Mesothelial cell of epicardium (in vitro differentiated cells): ENCODE measurements around the gene PXMP4. TPM values are rescaled to one million over a fixed set of nuclear protein-coding genes. Genes with fewer than 3 reads are reported as not detected.

ENCODE experiments used
- DNase-seq, 2 experiments: peaks; one replicate each; pipeline ENCODE4 v3.0.0; 2021; ENCODE audit warnings: low spot score in 2 of 2; ENCODE audit not compliant: unreplicated experiment in 2 of 2
- H3K27ac Mint-ChIP-seq: 2 replicates; pipeline ENCODE4 v1.8.0; 2021; ENCODE audit warnings: mixed read lengths
- H3K27me3 Mint-ChIP-seq: 2 replicates; pipeline ENCODE4 v1.8.0; 2021; ENCODE audit warnings: low read depth, mixed read lengths
- H3K36me3 Mint-ChIP-seq: 2 replicates; pipeline ENCODE4 v1.8.0; 2021; ENCODE audit warnings: mixed read lengths
- H3K4me1 Mint-ChIP-seq: 2 replicates; pipeline ENCODE4 v1.8.0; 2021; ENCODE audit warnings: mixed read lengths
- H3K4me3 Mint-ChIP-seq: 2 replicates; pipeline ENCODE4 v1.8.0; 2021; ENCODE audit warnings: mild to moderate bottlenecking, moderate library complexity, mixed read lengths
- H3K9me3 Mint-ChIP-seq: 2 replicates; pipeline ENCODE4 v1.8.0; 2021; ENCODE audit warnings: mixed read lengths
- total RNA-seq: library from RNA; stranded (reverse); gene quantifications from 3 replicates; pipeline ENCODE4 v1.2.1, GENCODE V29; 2021
- TF ChIP-seq, protein P1 (sequence below): fragments of 200-600 bp; sonication (generic); IDR thresholded peaks from one replicate; pipeline ENCODE4 v1.5.0; 2021; ENCODE audit warnings: antibody characterized with exemption; ENCODE audit not compliant: unreplicated experiment

Gene PXMP4
- total RNA-seq, 1 donor from 2014 or later = 7.5 TPM

DNA sequence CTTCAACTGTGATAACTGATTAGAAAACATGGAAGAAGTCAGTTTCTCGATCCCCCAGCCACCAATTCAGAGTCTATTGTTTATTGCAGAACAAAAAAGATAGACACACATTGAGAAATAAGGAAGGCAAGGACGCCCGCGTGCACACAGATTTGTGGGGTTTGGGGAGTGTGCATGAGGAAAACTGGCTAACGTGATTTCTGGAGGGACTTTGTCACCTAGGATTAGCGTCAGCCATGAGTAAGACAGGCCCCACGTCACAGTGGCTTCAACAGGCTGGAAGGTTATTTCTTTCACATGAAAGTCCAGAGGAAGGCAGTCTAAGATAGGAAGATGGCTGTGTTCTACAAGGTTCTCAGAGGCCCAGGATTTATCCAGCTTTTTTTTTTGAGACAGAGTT, 19.4 kb upstream of the PXMP4 start:
- H3K27ac Mint-ChIP-seq = no peak overlapping the region
- H3K4me3 Mint-ChIP-seq = no peak overlapping the region
- TF ChIP-seq, protein P1, sequence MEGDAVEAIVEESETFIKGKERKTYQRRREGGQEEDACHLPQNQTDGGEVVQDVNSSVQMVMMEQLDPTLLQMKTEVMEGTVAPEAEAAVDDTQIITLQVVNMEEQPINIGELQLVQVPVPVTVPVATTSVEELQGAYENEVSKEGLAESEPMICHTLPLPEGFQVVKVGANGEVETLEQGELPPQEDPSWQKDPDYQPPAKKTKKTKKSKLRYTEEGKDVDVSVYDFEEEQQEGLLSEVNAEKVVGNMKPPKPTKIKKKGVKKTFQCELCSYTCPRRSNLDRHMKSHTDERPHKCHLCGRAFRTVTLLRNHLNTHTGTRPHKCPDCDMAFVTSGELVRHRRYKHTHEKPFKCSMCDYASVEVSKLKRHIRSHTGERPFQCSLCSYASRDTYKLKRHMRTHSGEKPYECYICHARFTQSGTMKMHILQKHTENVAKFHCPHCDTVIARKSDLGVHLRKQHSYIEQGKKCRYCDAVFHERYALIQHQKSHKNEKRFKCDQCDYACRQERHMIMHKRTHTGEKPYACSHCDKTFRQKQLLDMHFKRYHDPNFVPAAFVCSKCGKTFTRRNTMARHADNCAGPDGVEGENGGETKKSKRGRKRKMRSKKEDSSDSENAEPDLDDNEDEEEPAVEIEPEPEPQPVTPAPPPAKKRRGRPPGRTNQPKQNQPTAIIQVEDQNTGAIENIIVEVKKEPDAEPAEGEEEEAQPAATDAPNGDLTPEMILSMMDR = no peak
- H3K36me3 Mint-ChIP-seq = peaks cover 19% of the 10 kb centered on the region
- no peak for DNase-seq
- H3K4me1 Mint-ChIP-seq = no peaks in the 10 kb centered on the region
- peaks cover 21% of the 10 kb centered on the region for H3K9me3 Mint-ChIP-seq
- no peaks in the 10 kb centered on the region for H3K27me3 Mint-ChIP-seq

DNA sequence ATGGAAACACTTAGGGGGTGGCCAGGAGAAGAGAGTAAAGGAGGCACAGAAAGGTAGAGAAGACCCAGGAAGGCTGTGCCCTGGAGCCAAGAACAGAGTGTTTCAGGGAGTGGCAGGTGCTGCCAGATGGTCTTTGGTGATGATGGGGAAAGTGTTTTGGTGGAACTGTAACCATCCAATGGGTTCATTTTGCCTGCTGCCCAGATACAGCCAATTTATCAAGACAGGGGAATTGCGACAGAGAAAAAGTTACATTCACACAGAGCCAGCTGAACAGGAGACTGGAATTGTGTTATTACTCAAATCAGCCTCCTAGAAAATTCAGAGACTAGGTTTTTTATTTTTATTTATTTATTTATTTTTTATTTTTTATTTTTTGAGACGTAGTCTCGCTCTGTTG, 16.9 kb upstream of the PXMP4 start:
- no peak for DNase-seq
- H3K4me3 Mint-ChIP-seq = no peak overlapping the region
- H3K4me1 Mint-ChIP-seq = peaks cover 18% of the 10 kb centered on the region

DNA sequence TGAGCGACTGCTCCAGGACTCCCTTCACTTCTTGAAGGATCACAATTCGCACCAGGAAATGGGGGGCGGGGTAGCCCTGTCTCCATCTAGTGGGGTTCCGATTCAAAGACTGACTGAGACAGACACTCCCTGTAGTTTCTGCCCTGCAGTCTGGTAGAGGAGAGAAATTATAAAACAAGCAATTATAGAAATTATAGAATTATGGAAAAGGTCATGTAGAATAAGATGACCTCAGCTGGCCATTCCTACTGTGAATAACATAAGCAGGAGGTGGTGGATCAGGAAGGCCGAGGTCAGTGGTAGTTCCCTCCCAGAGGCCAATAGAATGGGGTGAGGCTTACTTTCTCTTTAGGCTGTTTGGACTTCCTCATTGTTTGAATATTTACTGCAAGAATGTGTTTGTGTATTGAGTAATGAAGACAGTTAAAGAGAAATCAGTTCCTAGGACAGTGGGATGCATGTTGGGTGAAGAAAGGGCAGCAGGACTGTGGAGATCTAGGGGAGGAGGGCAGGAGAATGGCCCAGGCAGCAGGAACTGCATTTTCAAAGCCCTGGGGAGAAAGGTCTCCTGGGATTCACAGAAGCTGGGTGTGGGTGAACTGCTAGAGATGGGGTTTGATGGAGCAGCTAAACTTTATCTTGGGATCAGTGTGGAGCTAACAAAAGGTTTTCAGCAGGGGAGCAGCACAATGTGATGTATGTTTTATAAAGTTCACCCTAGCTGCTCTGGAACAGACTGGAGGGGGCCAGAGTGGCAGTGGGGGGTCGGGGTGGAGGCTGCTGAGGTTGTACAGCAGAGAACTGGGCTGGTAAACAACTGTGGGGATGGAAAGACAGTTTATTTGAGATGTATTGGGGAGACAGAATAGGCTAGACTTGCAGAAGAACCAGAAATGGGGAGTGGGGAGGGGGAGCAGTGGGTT, 13.8 kb upstream of the PXMP4 start:
- peaks cover 32% of the 10 kb centered on the region for H3K4me1 Mint-ChIP-seq
- peak overlapping the region; percentile 92 for H3K27ac Mint-ChIP-seq
- H3K27me3 Mint-ChIP-seq = no peaks in the 10 kb centered on the region

More for the DNA sequence above, 16.9 kb upstream of the PXMP4 start:
- TF ChIP-seq, protein P1 = no peak
- Mint-ChIP-seq H3K36me3 (peaks cover 19% of the 10 kb centered on the region), H3K27me3 (no peaks in the 10 kb centered on the region), H3K27ac (no peak overlapping the region), H3K9me3 (peaks cover 21% of the 10 kb centered on the region)

DNA sequence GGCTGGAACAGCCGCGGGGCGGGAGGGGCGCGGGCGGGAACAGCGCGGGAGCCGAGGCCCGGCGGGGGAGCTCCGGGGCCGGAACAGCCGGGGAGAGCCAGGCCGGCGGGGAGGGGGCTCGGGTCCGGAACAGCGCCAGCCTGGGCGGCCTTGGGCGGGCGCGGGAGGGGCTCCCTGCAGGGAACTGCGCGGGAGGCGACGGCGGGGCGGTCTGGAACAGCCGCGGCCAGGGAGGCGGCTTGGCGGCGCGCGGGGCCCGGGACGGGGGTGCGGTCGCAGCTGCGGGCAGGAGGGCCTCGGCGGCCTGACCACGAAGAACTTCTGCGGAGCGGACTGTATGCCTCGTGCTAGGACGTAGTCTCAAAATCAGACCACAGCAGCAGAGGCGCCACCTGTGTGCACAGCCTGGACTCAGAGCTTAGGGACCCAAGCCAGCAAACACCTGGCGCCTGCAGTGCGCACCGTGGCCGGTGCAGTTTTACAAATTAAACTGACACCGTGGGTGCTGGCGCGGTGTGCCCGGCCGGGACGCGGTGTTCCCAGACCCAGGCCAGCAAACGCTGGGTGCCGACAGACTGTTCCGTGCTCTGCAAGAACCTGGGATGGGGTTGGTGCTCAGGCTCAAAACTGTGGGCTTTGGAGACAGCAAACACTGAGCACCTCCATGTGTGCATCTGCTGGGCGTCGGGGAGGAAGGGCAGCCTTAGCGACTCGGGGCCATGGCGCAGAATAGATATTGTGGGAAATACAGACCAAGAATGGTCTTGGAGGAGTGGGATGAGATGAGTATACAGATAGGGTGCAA, 12.3 kb upstream of the PXMP4 start:
- TF ChIP-seq, protein P1 = no peak
- Mint-ChIP-seq H3K9me3 (peaks cover 15% of the 10 kb centered on the region), H3K27ac (peak overlapping the region; percentile 92), H3K4me1 (peaks cover 41% of the 10 kb centered on the region), H3K27me3 (no peaks in the 10 kb centered on the region), H3K36me3 (peaks cover 14% of the 10 kb centered on the region), H3K4me3 (peak overlapping the region; percentile 68)
- peak in 1 of 2 experiments; percentile 90 for DNase-seq

More for the DNA sequence above, 13.8 kb upstream of the PXMP4 start:
- TF ChIP-seq, protein P1 = no peak
- peak overlapping the region; percentile 68 for H3K4me3 Mint-ChIP-seq
- peaks cover 21% of the 10 kb centered on the region for H3K9me3 Mint-ChIP-seq
- DNase-seq = no peak
- H3K36me3 Mint-ChIP-seq = peaks cover 19% of the 10 kb centered on the region

DNA sequence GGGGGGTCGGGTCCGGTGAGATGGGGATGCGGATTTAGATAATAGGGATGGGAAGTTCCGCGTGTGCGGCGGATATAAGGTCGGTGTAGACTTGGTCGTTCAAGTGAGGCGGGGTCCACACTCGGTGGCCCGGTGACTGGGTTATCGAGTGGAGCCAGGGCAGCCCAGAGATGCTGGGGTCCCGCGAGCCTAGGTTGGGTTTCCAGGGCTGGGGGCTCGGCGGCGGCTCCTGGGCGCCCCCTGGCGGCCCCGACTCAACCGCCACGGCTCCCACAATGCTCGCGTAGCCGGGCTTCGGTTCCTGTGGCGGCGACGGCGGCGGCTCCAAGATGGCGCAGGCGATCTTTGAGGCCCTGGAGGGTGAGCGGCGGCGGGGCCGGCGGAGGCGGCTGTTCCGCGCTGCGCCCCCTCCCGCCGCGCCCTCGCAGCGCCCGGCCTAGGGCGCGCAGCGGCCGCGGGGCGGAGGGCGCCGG, 11.6 kb upstream of the PXMP4 start, which contains the start of gene ZNF341:
Gene ZNF341, plus strand, starts transcription at position 304 of the 473 bp plus-strand sequence. Its CDS starts 26 bp downstream, at position 330.
- TF ChIP-seq, protein P1 = peak; percentile 80
- H3K27ac Mint-ChIP-seq = peak within 1 kb of the TSS; percentile 92

More for the DNA sequence above, 11.6 kb upstream of the PXMP4 start, which contains the start of gene ZNF341:
- Mint-ChIP-seq H3K9me3 (peaks cover 12% of the 10 kb centered on the region), H3K27me3 (no peaks in the 10 kb centered on the region), H3K4me1 (peaks cover 44% of the 10 kb centered on the region), H3K36me3 (peaks cover 10% of the 10 kb centered on the region), H3K4me3 (peak within 1 kb of the TSS; percentile 68)
- DNase-seq = peak; percentile 85 to 95
